Colonic mucosa (tissue), 4 donors: ENCODE measurements around the gene LRRC18. TPM values are rescaled to one million over a fixed set of nuclear protein-coding genes. Genes with fewer than 3 reads are reported as not detected.

ENCODE experiments used
- DNase-seq: peaks from one replicate; pipeline ENCODE4 v3.0.0-alpha.2; 2020
- H3K27ac ChIP-seq: fragments of 200-600 bp; one replicate; pipeline ENCODE4 v1.8.0; 2021
- H3K27me3 ChIP-seq: fragments of 200-600 bp; one replicate; pipeline ENCODE4 v1.8.0; 2021
- H3K36me3 ChIP-seq: fragments of 200-600 bp; one replicate; pipeline ENCODE4 v1.8.0; 2021
- H3K4me1 ChIP-seq: fragments of 200-600 bp; one replicate; pipeline ENCODE4 v1.8.0; 2021; ENCODE audit warnings: mild to moderate bottlenecking
- H3K4me3 ChIP-seq: fragments of 200-600 bp; one replicate; pipeline ENCODE4 v1.8.0; 2021
- H3K9ac ChIP-seq, 2 donors: one replicate each; pipeline ENCODE4 v1.7.0; 2013; ENCODE audit warnings: control low read depth in 2 of 2, low read depth in 2 of 2, low read length in 2 of 2
- H3K9me3 ChIP-seq: fragments of 200-600 bp; one replicate; pipeline ENCODE4 v1.8.0; 2021
- CTCF ChIP-seq: fragments of 200-600 bp; IDR thresholded peaks from one replicate; pipeline ENCODE4 v1.8.0; 2022; ENCODE audit warnings: antibody characterized with exemption, mild to moderate bottlenecking
- intact Hi-C: fragments of 100-400 bp; cut with DNase I; formaldehyde crosslinking; loops from one replicate; pipeline ENCODE4 v1.14.1; 2022
- total RNA-seq, 2 donors: library from RNA; stranded (reverse); fragmentation: NEBNext Ultra II Directional in 1 of 2; extraction: Animal tissue kit (Norgen Biotek cat#: 25700) in 1 of 2; gene quantifications; one replicate each; pipeline ENCODE4 v1.2.1, GENCODE V29; 2021
- donor health status: healthy.
- donor health status: DM: no; HTN: no; CAD: no.
- donor health status: DM: no; HTN: no; CAD: no.

LRRC18 gene
- total RNA-seq, 2 donors from 2014 or later: not detected

DNA sequence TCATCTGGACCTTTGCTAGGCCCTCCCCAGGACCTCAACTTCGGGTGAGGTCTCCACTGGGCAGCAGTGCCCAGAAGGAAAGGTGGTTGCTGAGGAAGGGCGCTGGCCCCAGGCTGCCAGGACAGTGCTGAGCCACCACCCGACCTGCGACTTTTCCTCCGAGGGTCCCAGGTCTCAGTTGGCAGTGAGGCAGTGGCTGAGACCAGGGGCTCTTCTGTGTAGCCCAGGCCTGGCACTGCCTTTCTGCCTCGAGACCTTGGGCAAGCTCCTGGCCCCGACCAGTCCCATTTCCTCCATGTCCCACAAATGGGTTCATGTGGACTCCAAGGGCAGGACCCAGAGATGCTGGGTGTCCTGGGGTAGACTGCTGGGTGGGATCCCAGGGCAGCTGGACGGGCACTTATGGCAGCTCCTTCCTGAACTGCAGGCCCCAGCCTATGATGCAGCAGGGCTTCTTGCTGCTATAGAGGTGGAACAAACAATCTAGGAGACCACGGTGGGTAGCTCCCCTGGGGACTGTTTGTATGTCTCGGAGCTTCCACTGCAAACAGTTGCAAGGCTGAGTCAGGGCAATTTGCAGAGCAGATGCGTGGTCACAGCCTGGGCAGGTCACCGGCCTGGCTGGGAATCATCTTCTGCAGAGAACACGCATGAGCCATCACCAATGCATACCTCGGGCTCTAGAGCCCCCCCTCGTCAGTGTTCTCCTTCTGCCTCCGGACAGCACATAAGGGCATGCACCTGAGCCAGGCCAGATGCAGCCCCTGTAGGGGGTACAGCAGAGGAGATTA is 17.9 kb upstream of the LRRC18 start:
- intact Hi-C loops: no loop called here
- H3K9me3 ChIP-seq: no peaks in the 10 kb centered on the region

GRCh38 chr10:48951707-48952106 is 12.1 kb upstream of the LRRC18 start:
- no peak for DNase-seq
- TF ChIP-seq CTCF: no peak
- no peaks in the 10 kb centered on the region for H3K27me3 ChIP-seq

More for the DNA sequence above, 17.9 kb upstream of the LRRC18 start:
- TF ChIP-seq CTCF: no peak
- Histone ChIP-seq H3K9ac (no peak overlapping the region), H3K4me3 (no peak overlapping the region), H3K27me3 (no peaks in the 10 kb centered on the region), H3K4me1 (no peaks in the 10 kb centered on the region), H3K36me3 (no peaks in the 10 kb centered on the region), H3K27ac (no peak overlapping the region)
- DNase-seq: no peak

GRCh38 chr10:48948470-48949037 is 8.9 kb upstream of the LRRC18 start:
- intact Hi-C loops: no loop called here
- no peak for TF ChIP-seq CTCF

More at GRCh38 chr10:48951707-48952106, 12.1 kb upstream of the LRRC18 start:
- H3K27ac ChIP-seq: no peak overlapping the region
- intact Hi-C loops: no loop called here
- no peak overlapping the region for H3K9ac ChIP-seq
- no peaks in the 10 kb centered on the region for H3K9me3 ChIP-seq
- H3K4me1 ChIP-seq: no peaks in the 10 kb centered on the region
- no peak overlapping the region for H3K4me3 ChIP-seq
- no peaks in the 10 kb centered on the region for H3K36me3 ChIP-seq

DNA sequence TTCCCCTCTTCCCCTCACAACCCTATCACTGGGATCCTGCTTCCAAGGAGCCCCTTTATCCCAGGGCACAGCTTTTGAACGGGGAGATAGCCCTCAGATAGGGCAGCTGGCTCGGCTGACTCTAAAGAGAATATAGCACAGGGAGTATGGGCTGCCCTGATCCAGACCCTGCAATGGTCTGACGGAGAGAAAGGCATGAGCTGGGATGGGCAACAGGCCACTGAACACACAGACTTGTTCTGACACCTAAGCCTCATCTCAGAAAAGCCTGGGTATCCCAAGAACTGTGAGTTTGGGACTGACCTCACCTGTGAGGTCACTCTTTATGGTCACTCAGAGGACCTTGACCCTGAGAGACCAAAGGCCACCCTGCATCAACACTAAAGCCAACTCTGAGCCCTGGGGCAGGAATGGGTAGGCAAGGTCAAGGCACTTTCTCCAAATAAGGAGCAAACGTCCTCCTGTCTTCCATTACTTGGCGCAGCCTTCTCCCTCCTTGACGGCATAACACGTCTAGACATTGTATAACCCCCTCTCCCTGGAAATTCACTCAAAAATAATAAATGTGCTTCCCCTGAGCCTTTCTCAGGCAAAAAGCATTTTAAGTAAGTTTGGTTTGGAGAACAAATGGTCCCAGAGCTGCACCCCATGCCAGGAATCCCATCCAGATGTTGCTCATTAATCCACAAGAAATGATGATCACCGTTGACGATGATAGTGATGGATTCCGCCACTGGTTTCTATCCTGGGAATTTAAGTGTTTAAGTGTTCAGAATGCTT is 8.2 kb upstream of the LRRC18 start:
- H3K27me3 ChIP-seq: no peaks in the 10 kb centered on the region
- no peak overlapping the region for H3K4me3 ChIP-seq
- no peak for TF ChIP-seq CTCF
- DNase-seq: no peak
- H3K9ac ChIP-seq: no peak overlapping the region
- H3K27ac ChIP-seq: no peak overlapping the region
- intact Hi-C loops: no loop called here
- H3K9me3 ChIP-seq: no peaks in the 10 kb centered on the region
- no peaks in the 10 kb centered on the region for H3K36me3 ChIP-seq
- H3K4me1 ChIP-seq: peaks cover 5% of the 10 kb centered on the region

More at GRCh38 chr10:48948470-48949037, 8.9 kb upstream of the LRRC18 start:
- no peaks in the 10 kb centered on the region for H3K27me3 ChIP-seq
- H3K4me1 ChIP-seq: peaks cover 5% of the 10 kb centered on the region
- no peak overlapping the region for H3K4me3 ChIP-seq
- no peak overlapping the region for H3K27ac ChIP-seq
- DNase-seq: no peak
- no peak overlapping the region for H3K9ac ChIP-seq
- H3K36me3 ChIP-seq: no peaks in the 10 kb centered on the region
- no peaks in the 10 kb centered on the region for H3K9me3 ChIP-seq

GRCh38 chr10:48946891-48947500 is 7.4 kb upstream of the LRRC18 start:
- no peaks in the 10 kb centered on the region for H3K36me3 ChIP-seq
- intact Hi-C loops: no loop called here
- H3K27ac ChIP-seq: no peak overlapping the region
- H3K4me1 ChIP-seq: peaks cover 5% of the 10 kb centered on the region
- DNase-seq: no peak
- TF ChIP-seq CTCF: no peak
- H3K27me3 ChIP-seq: no peaks in the 10 kb centered on the region
- H3K9me3 ChIP-seq: no peaks in the 10 kb centered on the region
- H3K9ac ChIP-seq: no peak overlapping the region
- H3K4me3 ChIP-seq: no peak overlapping the region
